Measurements from ENCODE around the gene KRT78.

The KRT78 gene

GRCh38 chr12:52828156-52828555 is 20.6 kb downstream of the KRT78 start:
- Mint-ChIP-seq H3K36me3 (no peaks in the 10 kb centered on the region), H3K4me3 (no peak overlapping the region), H3K4me1 (no peaks in the 10 kb centered on the region), H3K27me3 (peaks cover 18% of the 10 kb centered on the region), H3K9me3 (no peaks in the 10 kb centered on the region), H3K27ac (no peak overlapping the region)
- ATAC-seq (ENCODE audit: low read depth) (no peak), DNase-seq (ENCODE audit: low spot score in 2 of 2) (no peak)

- no peaks in the 10 kb centered on the region for H3K4me1 Mint-ChIP-seq
- ATAC-seq (ENCODE audit: low read depth) (no peak), DNase-seq (ENCODE audit: low spot score in 2 of 2) (no peak)
- no peaks in the 10 kb centered on the region for H3K36me3 Mint-ChIP-seq
- no peak overlapping the region for H3K27ac Mint-ChIP-seq
- no peaks in the 10 kb centered on the region for H3K9me3 Mint-ChIP-seq
- H3K4me3 Mint-ChIP-seq: no peak overlapping the region
- H3K27me3 Mint-ChIP-seq: peaks cover 19% of the 10 kb centered on the region
Measured at GRCh38 chr12:52827499-52828090, 21.2 kb downstream of the KRT78 start.

DNA sequence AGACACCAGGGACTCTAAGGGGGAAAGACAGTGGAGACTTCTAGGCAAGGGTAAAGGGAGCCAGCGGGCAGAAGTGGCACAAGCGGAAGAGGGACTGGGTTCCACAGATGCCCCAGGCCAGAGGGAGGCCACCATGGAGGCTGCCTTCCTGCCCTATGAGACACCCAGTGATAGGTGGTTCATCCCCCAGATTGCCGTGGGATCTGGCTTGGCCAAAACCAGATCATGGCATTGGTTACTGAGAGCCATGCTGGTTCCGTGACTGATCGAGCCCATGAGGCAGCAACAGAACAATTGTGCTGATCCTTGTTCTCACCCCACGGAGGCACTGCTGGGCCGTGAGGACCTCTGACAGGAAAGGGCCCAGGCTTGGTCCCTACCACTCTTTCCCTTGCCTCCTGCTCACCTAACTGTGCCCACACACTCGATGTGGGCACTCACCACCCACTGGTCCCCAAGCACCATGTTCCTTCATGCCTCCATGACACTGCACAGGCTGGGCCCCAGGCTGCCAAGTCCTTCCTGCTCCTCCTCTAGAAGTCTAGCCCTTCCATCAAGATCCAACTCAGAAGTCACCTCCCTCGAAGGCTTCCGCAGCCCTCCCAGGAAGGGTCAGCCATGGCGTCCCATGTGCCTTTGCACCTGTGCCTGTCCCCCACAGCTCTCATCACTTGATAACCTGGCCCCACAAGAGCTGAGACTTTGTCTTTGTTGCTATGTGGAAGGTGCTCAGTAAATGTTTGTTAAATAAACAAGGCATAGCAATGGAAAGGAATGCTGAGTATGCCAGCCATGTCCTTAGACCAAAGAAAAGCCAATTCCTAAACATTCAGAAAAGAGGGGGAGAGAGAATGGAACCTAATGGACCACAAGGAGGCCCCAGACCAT is 21.9 kb downstream of the KRT78 start:
- ATAC-seq (ENCODE audit: low read depth): no peak
- Mint-ChIP-seq H3K27me3 (peaks cover 21% of the 10 kb centered on the region), H3K9me3 (no peaks in the 10 kb centered on the region), H3K36me3 (no peaks in the 10 kb centered on the region), H3K27ac (no peak overlapping the region), H3K4me3 (no peak overlapping the region), H3K4me1 (no peaks in the 10 kb centered on the region)
- no peak for DNase-seq (ENCODE audit: low spot score in 2 of 2)

- Mint-ChIP-seq H3K27me3 (peaks cover 22% of the 10 kb centered on the region), H3K9me3 (no peaks in the 10 kb centered on the region)
Measured at GRCh38 chr12:52825961-52826360, 22.8 kb downstream of the KRT78 start.

DNA sequence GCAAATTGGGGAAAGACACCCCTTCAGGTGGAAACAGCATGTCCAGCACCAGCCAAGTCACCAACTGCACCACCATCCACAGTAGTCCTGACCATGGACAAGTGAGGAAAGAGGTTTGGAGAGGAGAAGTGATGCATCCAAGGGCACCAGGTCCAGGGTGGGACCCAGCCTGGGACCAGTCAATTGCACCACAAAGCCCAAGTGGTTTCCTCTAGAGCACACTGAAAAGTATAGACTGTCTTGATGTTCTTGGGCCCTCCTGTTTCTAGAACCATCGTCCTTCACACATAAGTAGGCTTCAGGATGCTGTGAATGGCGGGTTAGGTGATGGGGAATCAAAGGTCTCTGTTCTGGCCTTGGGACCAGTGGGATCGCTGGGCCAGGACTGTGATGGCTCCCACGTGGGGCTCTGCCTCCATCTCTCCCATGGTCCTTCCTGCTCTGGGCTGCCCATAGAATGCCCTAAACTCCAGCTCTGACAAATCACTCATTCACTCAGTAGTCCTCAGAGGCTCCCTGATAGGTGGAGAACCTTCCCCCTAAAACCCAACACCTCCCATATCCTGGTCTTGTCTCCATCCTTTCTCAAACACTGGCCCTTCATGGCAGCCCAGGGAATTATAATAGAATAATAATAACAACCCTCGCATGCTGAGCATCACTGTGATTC is 23.9 kb downstream of the KRT78 start:
- Mint-ChIP-seq H3K4me1 (no peaks in the 10 kb centered on the region), H3K9me3 (no peaks in the 10 kb centered on the region), H3K4me3 (no peak overlapping the region), H3K36me3 (no peaks in the 10 kb centered on the region), H3K27ac (no peak overlapping the region), H3K27me3 (peaks cover 22% of the 10 kb centered on the region)
- DNase-seq (ENCODE audit: low spot score in 2 of 2): no peak
- ATAC-seq (ENCODE audit: low read depth): no peak

More at GRCh38 chr12:52825961-52826360, 22.8 kb downstream of the KRT78 start:
- DNase-seq (ENCODE audit: low spot score in 2 of 2) (no peak), ATAC-seq (ENCODE audit: low read depth) (no peak)
- no peaks in the 10 kb centered on the region for H3K4me1 Mint-ChIP-seq
- no peak overlapping the region for H3K4me3 Mint-ChIP-seq
- no peaks in the 10 kb centered on the region for H3K36me3 Mint-ChIP-seq
- H3K27ac Mint-ChIP-seq: no peak overlapping the region

GRCh38 chr12:52823761-52824450 is 24.9 kb downstream of the KRT78 start:
- no peak overlapping the region for H3K27ac Mint-ChIP-seq
- H3K4me3 Mint-ChIP-seq: no peak overlapping the region
- peaks cover 25% of the 10 kb centered on the region for H3K27me3 Mint-ChIP-seq
- H3K36me3 Mint-ChIP-seq: no peaks in the 10 kb centered on the region
- no peaks in the 10 kb centered on the region for H3K9me3 Mint-ChIP-seq
- H3K4me1 Mint-ChIP-seq: no peaks in the 10 kb centered on the region
- ATAC-seq (ENCODE audit: low read depth): no peak
- DNase-seq (ENCODE audit: low spot score in 2 of 2): no peak

DNA sequence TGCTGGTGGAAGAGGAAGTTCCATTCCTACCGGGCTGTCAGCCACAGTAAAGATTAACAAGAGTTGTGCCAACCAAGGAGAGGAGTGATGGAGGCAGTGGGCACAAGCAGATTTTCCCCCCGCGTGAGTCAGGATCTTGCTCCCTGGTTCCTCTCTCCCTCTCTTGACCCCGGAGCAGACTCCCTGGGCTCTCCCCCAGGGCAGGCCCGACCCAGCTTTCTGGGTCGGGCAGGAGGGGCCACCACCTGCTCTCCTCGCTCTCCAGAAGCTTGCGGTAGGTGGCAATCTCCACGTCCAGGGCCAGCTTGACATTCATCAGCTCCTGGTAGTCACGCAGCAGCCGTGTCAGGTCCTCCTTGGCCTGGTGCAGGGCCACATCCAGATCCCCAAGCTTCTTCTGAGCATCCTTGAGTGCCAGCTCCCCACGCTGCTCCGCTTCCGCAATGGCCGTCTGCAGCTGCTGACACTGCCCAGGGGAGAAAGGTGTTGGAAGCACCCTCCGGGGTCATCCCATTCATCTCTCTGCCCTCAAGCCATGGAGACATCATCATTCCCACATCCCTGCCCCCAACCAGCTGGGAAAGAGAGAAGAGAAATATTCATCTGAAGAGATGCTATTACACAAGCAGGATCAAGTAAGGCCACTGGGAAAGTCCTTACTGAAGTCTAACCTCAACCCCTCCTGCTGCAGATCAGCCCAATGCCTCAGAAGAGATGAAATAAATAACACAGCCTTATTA is 25.9 kb downstream of the KRT78 start:
- Mint-ChIP-seq H3K27ac (no peak overlapping the region), H3K9me3 (no peaks in the 10 kb centered on the region), H3K36me3 (no peaks in the 10 kb centered on the region), H3K27me3 (peaks cover 30% of the 10 kb centered on the region), H3K4me1 (no peaks in the 10 kb centered on the region), H3K4me3 (no peak overlapping the region)
- ATAC-seq (ENCODE audit: low read depth) (no peak), DNase-seq (ENCODE audit: low spot score in 2 of 2) (no peak)

GRCh38 chr12:52821826-52822660 is 26.8 kb downstream of the KRT78 start:
- Mint-ChIP-seq H3K27me3 (peaks cover 33% of the 10 kb centered on the region), H3K36me3 (no peaks in the 10 kb centered on the region), H3K4me1 (no peaks in the 10 kb centered on the region), H3K27ac (no peak overlapping the region), H3K4me3 (no peak overlapping the region), H3K9me3 (no peaks in the 10 kb centered on the region)
- DNase-seq (ENCODE audit: low spot score in 2 of 2) (no peak), ATAC-seq (ENCODE audit: low read depth) (no peak)

DNA sequence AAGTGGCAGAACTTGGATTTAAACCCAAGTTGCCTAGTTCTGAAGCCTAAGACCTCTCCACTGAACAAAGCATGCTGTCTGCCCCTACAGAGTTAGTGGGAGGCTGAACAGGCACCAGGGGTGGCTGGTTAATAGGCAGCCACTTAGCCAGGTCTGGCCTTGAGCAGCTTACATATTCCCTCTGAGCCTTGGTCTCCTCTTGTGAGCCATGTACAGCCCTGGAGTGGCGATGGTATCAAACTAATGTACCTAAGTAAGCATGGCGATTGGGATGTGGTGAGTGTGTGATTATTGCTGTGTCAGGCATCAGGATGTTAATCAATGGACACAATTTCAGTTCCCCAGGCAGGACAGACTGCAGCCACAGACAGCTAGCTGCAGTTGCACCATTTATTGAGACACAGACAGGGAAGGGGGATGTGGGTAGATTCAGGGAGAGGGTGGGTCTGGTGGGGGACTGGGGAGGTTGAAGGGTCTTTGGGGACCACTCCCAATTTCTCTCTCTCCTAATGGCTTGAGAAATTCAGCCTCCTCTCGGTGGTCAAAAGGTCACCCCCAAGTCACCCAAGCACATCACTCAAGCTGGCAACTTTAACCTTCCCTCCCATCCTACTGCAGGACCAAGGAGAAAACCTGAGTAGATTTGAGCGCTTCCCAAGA is 27.6 kb downstream of the KRT78 start:
- Mint-ChIP-seq H3K4me3 (no peak overlapping the region), H3K27ac (no peak overlapping the region), H3K4me1 (no peaks in the 10 kb centered on the region), H3K27me3 (peaks cover 31% of the 10 kb centered on the region), H3K36me3 (no peaks in the 10 kb centered on the region), H3K9me3 (no peaks in the 10 kb centered on the region)
- no peak for DNase-seq (ENCODE audit: low spot score in 2 of 2)
- ATAC-seq (ENCODE audit: low read depth): no peak

DNA sequence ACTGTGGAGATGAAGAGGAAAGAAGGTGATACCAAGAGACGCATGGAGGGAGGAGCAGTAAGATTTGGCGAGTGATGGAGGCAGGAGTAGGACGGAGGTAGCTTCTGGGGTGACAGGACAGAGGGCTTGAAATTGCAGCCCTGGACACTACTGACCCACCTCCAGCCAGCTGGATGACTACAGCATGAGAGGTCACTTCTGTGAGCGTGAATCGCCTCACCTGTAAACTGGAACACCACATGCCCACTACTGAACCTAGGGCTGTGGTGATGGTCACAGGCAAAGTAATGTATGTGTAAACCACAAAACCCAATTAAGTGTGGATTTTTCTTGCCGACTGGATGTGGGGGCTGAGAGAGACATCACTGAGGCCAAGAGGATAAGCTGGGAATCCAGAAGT is 28.3 kb downstream of the KRT78 start:
- H3K4me3 Mint-ChIP-seq: no peak overlapping the region
- no peaks in the 10 kb centered on the region for H3K9me3 Mint-ChIP-seq
- H3K27me3 Mint-ChIP-seq: peaks cover 31% of the 10 kb centered on the region
- H3K27ac Mint-ChIP-seq: no peak overlapping the region
- ATAC-seq (ENCODE audit: low read depth): no peak
- no peaks in the 10 kb centered on the region for H3K36me3 Mint-ChIP-seq
- no peaks in the 10 kb centered on the region for H3K4me1 Mint-ChIP-seq
- DNase-seq (ENCODE audit: low spot score in 2 of 2): no peak

DNA sequence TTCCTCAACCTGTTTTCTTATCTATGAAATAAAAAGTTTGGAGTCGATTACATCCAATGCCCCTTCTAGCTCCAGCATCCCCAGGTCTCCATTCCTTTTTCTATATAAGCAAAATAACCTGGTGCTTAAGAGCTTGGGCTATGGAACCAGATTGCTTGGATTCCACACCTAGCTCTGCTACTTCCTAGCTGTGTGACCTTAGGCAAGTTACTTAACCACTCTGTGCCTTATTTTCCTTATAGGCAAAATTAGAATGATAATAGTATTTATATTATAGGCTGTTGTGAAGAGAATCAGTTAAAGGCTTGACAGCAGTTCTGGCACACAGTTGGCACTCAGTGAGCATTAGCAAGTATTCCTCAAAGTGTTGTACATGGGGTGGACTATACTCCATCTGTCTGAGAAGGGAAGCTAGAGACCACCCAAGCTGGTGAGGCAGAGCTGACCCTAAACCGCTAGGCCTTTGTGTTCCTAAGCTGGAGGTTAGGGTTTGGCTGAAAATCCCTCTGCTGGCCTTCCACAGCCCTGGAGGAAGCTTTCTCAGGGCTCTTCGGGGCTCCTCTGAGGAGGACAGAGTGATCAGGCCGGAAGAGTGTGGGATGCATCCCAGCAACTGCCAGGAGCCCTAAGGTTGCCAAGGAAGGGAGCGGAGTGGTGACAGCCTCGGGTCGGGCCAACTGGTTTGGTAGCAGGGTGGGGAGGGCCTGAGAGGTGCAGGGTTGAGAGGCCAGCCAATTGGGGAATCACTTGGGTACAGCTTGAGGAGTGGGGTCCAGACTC is 28.9 kb downstream of the KRT78 start:
- ATAC-seq (ENCODE audit: low read depth) (no peak), DNase-seq (ENCODE audit: low spot score in 2 of 2) (no peak)
- H3K4me1 Mint-ChIP-seq: no peaks in the 10 kb centered on the region
- no peak overlapping the region for H3K27ac Mint-ChIP-seq
- no peaks in the 10 kb centered on the region for H3K36me3 Mint-ChIP-seq
- H3K4me3 Mint-ChIP-seq: no peak overlapping the region
- H3K9me3 Mint-ChIP-seq: no peaks in the 10 kb centered on the region
- peaks cover 32% of the 10 kb centered on the region for H3K27me3 Mint-ChIP-seq

GRCh38 chr12:52818887-52819420 is 29.8 kb downstream of the KRT78 start:
- Mint-ChIP-seq H3K36me3 (no peaks in the 10 kb centered on the region), H3K27ac (no peak overlapping the region), H3K27me3 (peaks cover 32% of the 10 kb centered on the region), H3K9me3 (no peaks in the 10 kb centered on the region), H3K4me1 (no peaks in the 10 kb centered on the region), H3K4me3 (no peak overlapping the region)
- DNase-seq (ENCODE audit: low spot score in 2 of 2) (no peak), ATAC-seq (ENCODE audit: low read depth) (no peak)

Data from memory B cell (primary cell).